ENCODE measurements around the gene TBC1D25. TPM values are rescaled to one million over a fixed set of nuclear protein-coding genes. Genes with fewer than 3 reads are reported as not detected.

TBC1D25 gene
- total RNA-seq, 2 donors from 2014 or later, result 8.9 to 21.9 TPM

DNA sequence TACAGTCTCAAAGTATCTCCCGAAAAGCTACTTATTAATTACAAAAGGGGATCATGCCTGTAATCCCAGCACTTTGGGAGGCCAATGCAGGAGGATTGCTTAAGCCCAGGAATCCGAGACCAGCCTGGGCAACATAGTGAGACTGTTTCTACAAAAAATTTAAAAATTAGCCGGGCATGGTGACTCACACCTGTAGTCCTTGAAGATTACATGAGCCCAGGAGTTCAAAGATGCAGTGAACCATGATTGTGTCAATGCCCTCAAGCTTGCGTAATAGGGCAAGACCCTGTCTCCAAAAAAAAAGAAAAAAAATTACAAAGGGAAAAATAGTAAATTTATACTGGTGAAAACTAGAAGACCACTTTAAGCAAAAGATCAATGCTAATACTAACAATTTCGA lies 34.0 kb upstream of the TBC1D25 start:
- intact Hi-C loops (cut with DNase I), result no loop called here

DNA sequence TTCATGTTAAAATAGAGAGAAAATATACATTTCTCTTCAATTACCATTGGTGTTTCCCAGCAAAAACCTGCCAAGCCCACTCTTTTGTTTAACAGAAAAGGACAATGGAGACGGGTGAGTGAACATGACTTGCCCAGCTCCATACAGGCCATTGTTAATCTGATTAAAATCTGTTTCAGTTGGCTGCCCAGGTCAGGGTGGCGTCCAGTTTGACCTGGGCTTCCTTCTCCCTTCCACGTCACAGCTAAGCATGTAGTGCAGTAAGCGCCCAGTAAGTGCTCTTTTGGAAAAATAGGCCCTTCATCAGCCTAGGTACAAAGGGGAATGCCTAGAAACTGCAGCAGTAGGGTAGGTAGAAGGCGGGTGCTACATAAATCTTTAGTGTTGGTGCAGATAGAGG lies 32.3 kb upstream of the TBC1D25 start:
- 88% methylated on average over 5 of the region's 5 CpGs for WGBS

More for the DNA sequence above, 34.0 kb upstream of the TBC1D25 start:
- TF ChIP-seq POLR2A (IDR thresholded peaks at IDR 0.05), result no peak
- no peak for TF ChIP-seq POLR2AphosphoS5 (IDR thresholded peaks at IDR 0.05)
- TF ChIP-seq, protein P1, sequence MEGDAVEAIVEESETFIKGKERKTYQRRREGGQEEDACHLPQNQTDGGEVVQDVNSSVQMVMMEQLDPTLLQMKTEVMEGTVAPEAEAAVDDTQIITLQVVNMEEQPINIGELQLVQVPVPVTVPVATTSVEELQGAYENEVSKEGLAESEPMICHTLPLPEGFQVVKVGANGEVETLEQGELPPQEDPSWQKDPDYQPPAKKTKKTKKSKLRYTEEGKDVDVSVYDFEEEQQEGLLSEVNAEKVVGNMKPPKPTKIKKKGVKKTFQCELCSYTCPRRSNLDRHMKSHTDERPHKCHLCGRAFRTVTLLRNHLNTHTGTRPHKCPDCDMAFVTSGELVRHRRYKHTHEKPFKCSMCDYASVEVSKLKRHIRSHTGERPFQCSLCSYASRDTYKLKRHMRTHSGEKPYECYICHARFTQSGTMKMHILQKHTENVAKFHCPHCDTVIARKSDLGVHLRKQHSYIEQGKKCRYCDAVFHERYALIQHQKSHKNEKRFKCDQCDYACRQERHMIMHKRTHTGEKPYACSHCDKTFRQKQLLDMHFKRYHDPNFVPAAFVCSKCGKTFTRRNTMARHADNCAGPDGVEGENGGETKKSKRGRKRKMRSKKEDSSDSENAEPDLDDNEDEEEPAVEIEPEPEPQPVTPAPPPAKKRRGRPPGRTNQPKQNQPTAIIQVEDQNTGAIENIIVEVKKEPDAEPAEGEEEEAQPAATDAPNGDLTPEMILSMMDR (IDR thresholded peaks at IDR 0.05), result no peak
- no peaks in the 10 kb centered on the region for H3K27me3 ChIP-seq (replicated peaks; ENCODE audit: insufficient read depth)
- no peaks in the 10 kb centered on the region for H3K4me1 ChIP-seq (replicated peaks)
- H3K27ac ChIP-seq, result no peak overlapping the region
- no peaks in the 10 kb centered on the region for H3K36me3 ChIP-seq
- H3K9me3 ChIP-seq, result no peaks in the 10 kb centered on the region
- 86% methylated on average over 5 of the region's 5 CpGs for WGBS
- no peak overlapping the region for H3K4me3 ChIP-seq
- no peak for DNase-seq (ENCODE audit: low spot score)

DNA sequence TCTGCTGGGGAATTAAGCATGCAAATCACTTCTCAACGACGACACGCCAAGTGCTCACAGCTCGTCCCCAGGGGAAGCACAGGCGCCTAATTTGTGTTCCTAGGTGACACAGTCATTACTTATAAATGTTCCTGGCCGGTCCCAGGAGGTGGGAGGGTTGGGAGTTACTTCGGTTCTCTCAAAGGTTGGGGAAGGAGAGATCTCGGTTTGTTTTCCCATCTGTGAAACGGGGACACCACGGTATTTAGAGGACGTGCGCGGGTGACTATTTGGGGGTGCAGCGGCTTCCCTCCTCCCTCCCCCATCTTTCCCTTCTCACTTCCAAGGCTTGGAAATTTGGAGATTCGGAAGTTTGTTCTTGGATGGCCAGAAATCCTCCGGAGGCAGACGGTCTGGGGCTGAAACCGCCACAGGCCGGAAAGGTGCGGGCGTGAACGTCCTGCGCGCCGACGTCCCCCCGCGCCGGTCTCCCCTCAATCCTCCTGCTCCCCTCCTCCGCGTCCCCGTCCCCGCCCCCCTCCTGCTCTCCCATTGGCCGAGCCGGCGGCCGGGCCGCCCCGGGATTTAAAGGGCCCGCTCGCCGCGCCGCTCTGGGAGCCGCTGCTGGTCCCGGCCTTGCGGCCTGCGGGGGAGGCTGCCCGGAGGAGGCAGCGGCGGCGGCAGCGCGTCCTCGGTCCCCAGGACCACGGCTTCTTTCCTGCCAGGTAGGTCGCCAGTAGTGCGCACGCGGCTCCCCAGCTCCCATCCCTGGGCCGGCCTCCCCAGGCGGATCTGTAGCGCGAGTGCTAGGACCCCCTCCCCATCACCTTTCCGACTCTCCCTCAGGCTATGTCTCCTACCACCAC lies 30.9 kb upstream of the TBC1D25 start, which contains the start of gene PORCN:
Gene PORCN, plus strand, starts transcription at position 593 of the 845 bp plus-strand sequence. CDS start 829 bp downstream, outside the sequence.
- peak; percentile 70 for DNase-seq (ENCODE audit: low spot score)
- no peaks in the 10 kb centered on the region for H3K9me3 ChIP-seq
- H3K4me1 ChIP-seq (replicated peaks), result no peaks in the 10 kb centered on the region
- H3K27me3 ChIP-seq (replicated peaks; ENCODE audit: insufficient read depth), result no peaks in the 10 kb centered on the region
- no peaks in the 10 kb centered on the region for H3K36me3 ChIP-seq
- intact Hi-C loops (cut with DNase I), result no loop called here
- peak within 1 kb of the TSS; percentile 61 to 63 for H3K27ac ChIP-seq
- peak within 1 kb of the TSS; percentile 43 to 58 for H3K4me3 ChIP-seq
- TF ChIP-seq POLR2AphosphoS5 (IDR thresholded peaks at IDR 0.05) (peak; percentile 34), POLR2A (IDR thresholded peaks at IDR 0.05) (peak; percentile 36)
- TF ChIP-seq, protein P1 (IDR thresholded peaks at IDR 0.05), result no peak
- WGBS, result 1% methylated on average over 16 of the region's 65 CpGs

More for the DNA sequence above, 32.3 kb upstream of the TBC1D25 start:
- Histone ChIP-seq H3K9me3 (no peaks in the 10 kb centered on the region), H3K36me3 (no peaks in the 10 kb centered on the region), H3K4me3 (no peak overlapping the region), H3K4me1 (replicated peaks) (no peaks in the 10 kb centered on the region), H3K27me3 (replicated peaks; ENCODE audit: insufficient read depth) (no peaks in the 10 kb centered on the region), H3K27ac (no peak overlapping the region)
- intact Hi-C loops (cut with DNase I), result no loop called here
- no peak for TF ChIP-seq POLR2A (IDR thresholded peaks at IDR 0.05)
- TF ChIP-seq, protein P1 (IDR thresholded peaks at IDR 0.05), result no peak
- TF ChIP-seq POLR2AphosphoS5 (IDR thresholded peaks at IDR 0.05), result no peak
- no peak for DNase-seq (ENCODE audit: low spot score)

DNA sequence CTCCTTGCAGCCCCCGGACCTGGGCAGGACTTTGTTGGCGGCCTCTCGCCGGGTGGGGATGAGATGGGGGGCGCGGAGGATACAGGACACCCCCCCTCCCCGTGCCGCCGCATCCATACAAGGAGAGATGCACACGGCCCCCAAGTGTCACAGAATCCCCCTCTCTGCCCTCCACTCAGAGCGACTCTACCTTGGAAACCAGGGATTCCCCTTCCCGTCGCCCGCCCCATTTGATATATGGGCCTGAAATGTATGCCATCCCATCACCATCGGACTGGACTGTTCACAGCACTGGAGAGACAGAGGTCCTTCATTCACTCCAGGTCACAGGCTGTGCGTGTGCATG lies 30.3 kb upstream of the TBC1D25 start:
- Histone ChIP-seq H3K27ac (peak overlapping the region; percentile 61 to 63), H3K9me3 (no peaks in the 10 kb centered on the region), H3K4me3 (peak overlapping the region; percentile 43 to 58), H3K4me1 (replicated peaks) (no peaks in the 10 kb centered on the region), H3K27me3 (replicated peaks; ENCODE audit: insufficient read depth) (no peaks in the 10 kb centered on the region), H3K36me3 (no peaks in the 10 kb centered on the region)
- DNase-seq (ENCODE audit: low spot score), result no peak
- intact Hi-C loops (cut with DNase I), result no loop called here
- WGBS, result 0% methylated on average over 10 of the region's 16 CpGs
- TF ChIP-seq, protein P1 (IDR thresholded peaks at IDR 0.05), result no peak
- TF ChIP-seq POLR2AphosphoS5 (IDR thresholded peaks at IDR 0.05) (no peak), POLR2A (IDR thresholded peaks at IDR 0.05) (no peak)

DNA sequence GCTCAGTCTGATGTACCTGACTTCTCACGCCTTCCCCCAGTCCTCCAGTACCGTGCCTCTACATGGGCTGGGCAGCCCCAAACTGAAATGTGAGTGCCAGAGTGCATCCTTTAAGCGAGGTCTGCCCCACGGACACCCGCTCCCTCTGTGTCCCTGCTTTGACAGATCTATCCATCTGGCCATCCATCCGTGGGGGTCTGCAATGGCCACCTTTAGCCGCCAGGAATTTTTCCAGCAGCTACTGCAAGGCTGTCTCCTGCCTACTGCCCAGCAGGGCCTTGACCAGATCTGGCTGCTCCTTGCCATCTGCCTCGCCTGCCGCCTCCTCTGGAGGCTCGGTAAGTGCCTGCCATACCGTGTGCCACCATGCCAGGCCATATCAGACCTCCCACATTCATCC lies 29.9 kb upstream of the TBC1D25 start:
- Histone ChIP-seq H3K36me3 (no peaks in the 10 kb centered on the region), H3K9me3 (no peaks in the 10 kb centered on the region), H3K27me3 (replicated peaks; ENCODE audit: insufficient read depth) (no peaks in the 10 kb centered on the region), H3K27ac (no peak overlapping the region), H3K4me1 (replicated peaks) (no peaks in the 10 kb centered on the region), H3K4me3 (peak overlapping the region; percentile 43 to 58)
- DNase-seq (ENCODE audit: low spot score), result no peak
- TF ChIP-seq POLR2A (IDR thresholded peaks at IDR 0.05) (no peak), POLR2AphosphoS5 (IDR thresholded peaks at IDR 0.05) (no peak)
- TF ChIP-seq, protein P1 (IDR thresholded peaks at IDR 0.05), result no peak
- intact Hi-C loops (cut with DNase I), result no loop called here
- WGBS, result 21% methylated on average over 7 of the region's 11 CpGs

All from prostate gland (tissue), 2 donors.